HG02973 (cell line): Measurements from ENCODE around the gene TMEM60.
A peak's percentile ranks its signal among the peaks of the same experiment; 100 is the strongest.

ENCODE experiments used
- ATAC-seq: cut with Tn5 transposase; IDR thresholded peaks from one replicate; pipeline ENCODE4 v1.9.1; 2021; ENCODE audit warnings: moderate library complexity; ENCODE audit not compliant: unreplicated experiment

Gene TMEM60

GRCh38 chr7:77771901-77772300, 26.3 kb downstream of the TMEM60 start:
- no peak for ATAC-seq

- ATAC-seq, result no peak
These were observed 27.9 kb downstream of the TMEM60 start for GRCh38 chr7:77770316-77770715.

- ATAC-seq, result no peak
These were observed 31.2 kb downstream of the TMEM60 start for GRCh38 chr7:77766801-77767605.

- no peak for ATAC-seq
These were observed 32.1 kb downstream of the TMEM60 start for GRCh38 chr7:77765906-77766800.

- ATAC-seq, result no peak
These were observed 32.8 kb downstream of the TMEM60 start for GRCh38 chr7:77765481-77765880.

GRCh38 chr7:77760809-77761453, 37.3 kb downstream of the TMEM60 start:
- ATAC-seq, result no peak

- no peak for ATAC-seq
These were observed 38.8 kb downstream of the TMEM60 start for GRCh38 chr7:77759294-77759889.

GRCh38 chr7:77757589-77757988, 40.6 kb downstream of the TMEM60 start:
- peak; percentile 85 for ATAC-seq

GRCh38 chr7:77753173-77753572, 45.1 kb downstream of the TMEM60 start:
- ATAC-seq, result no peak

GRCh38 chr7:77752016-77752415, 46.2 kb downstream of the TMEM60 start:
- no peak for ATAC-seq

- no peak for ATAC-seq
These were observed 50.5 kb downstream of the TMEM60 start for GRCh38 chr7:77747718-77748117.

- ATAC-seq, result no peak
These were observed 51.1 kb downstream of the TMEM60 start for GRCh38 chr7:77747178-77747577.

GRCh38 chr7:77746824-77747165, 51.4 kb downstream of the TMEM60 start:
- ATAC-seq, result no peak

- no peak for ATAC-seq
These were observed 51.9 kb downstream of the TMEM60 start for GRCh38 chr7:77746164-77746823.

- no peak for ATAC-seq
These were observed 52.5 kb downstream of the TMEM60 start for GRCh38 chr7:77745746-77746145.
